DND-41 (cell line): ENCODE data around the gene SARS2.

Source experiments
- CTCF ChIP-seq: IDR thresholded peaks from 2 replicates; pipeline ENCODE4 v1.5.1; 2012; ENCODE audit warnings: borderline replicate concordance, low read length, moderate library complexity, mild to moderate bottlenecking; ENCODE audit not compliant: poor library complexity, severe bottlenecking; ENCODE audit errors: extremely low read depth
- EZH2 ChIP-seq: IDR thresholded peaks from 3 replicates; pipeline ENCODE4 v1.6.1; 2012; ENCODE audit warnings: borderline replicate concordance, low read depth, mild to moderate bottlenecking, moderate library complexity, low read length, inconsistent platforms; ENCODE audit not compliant: severe bottlenecking

GRCh38 chr19:38945562-38946228, 15.1 kb upstream of the SARS2 start:
- TF ChIP-seq CTCF, result no peak
- no peak for TF ChIP-seq EZH2
